Mesenchymal stem cell (in vitro differentiated cells and primary cell): ENCODE data around the gene ACAN.

Experiments
- DNase-seq: peaks from one replicate; pipeline ENCODE4 v3.0.0-alpha.2; 2013
- H2AFZ ChIP-seq: one replicate; pipeline ENCODE4 v1.6.1; 2013; ENCODE audit warnings: low read depth, mild to moderate bottlenecking, control low read depth, inconsistent platforms, low read length, moderate library complexity
- H2AK5ac ChIP-seq: 2 replicates; pipeline ENCODE4 v1.6.1; 2013; ENCODE audit warnings: low read length, moderate library complexity, mild to moderate bottlenecking, inconsistent platforms; ENCODE audit not compliant: severe bottlenecking
- H2BK120ac ChIP-seq: one replicate; pipeline ENCODE4 v1.6.1; 2013; ENCODE audit warnings: low read depth, mild to moderate bottlenecking, inconsistent platforms, low read length, moderate library complexity
- H2BK12ac ChIP-seq, 2 experiments: one replicate each; pipeline ENCODE4 v1.6.1; 2013; ENCODE audit warnings: inconsistent platforms in 2 of 2, low read length in 2 of 2, mild to moderate bottlenecking in 2 of 2, moderate library complexity in 2 of 2, control low read depth in 1 of 2
- H2BK15ac ChIP-seq: one replicate; pipeline ENCODE4 v1.6.1; 2013; ENCODE audit warnings: mild to moderate bottlenecking, low read depth, inconsistent platforms; ENCODE audit not compliant: poor library complexity, severe bottlenecking
- H2BK5ac ChIP-seq: 2 replicates; pipeline ENCODE4 v1.6.1; 2013; ENCODE audit warnings: low read depth, mild to moderate bottlenecking, low read length, control low read depth, inconsistent platforms; ENCODE audit not compliant: poor library complexity, severe bottlenecking
- H3K14ac ChIP-seq, 2 experiments: one replicate each; pipeline ENCODE4 v1.6.1; 2013; ENCODE audit warnings: inconsistent platforms in 2 of 2, low read length in 2 of 2, control low read depth in 1 of 2, mild to moderate bottlenecking in 1 of 2, moderate library complexity in 1 of 2
- H3K18ac ChIP-seq, 2 experiments: one replicate each; pipeline ENCODE4 v1.6.1; 2013; ENCODE audit warnings: inconsistent platforms in 2 of 2, low read length in 2 of 2, control low read depth in 1 of 2, low read depth in 1 of 2, mild to moderate bottlenecking in 1 of 2
- H3K23ac ChIP-seq, 2 experiments: one replicate each; pipeline ENCODE4 v1.6.1; 2013; ENCODE audit warnings: inconsistent platforms in 2 of 2, low read length in 2 of 2, mild to moderate bottlenecking in 2 of 2, moderate library complexity in 2 of 2, control low read depth in 1 of 2
- H3K27ac ChIP-seq: 2 replicates; pipeline ENCODE4 v1.5.1; 2013; ENCODE audit warnings: mild to moderate bottlenecking, moderate library complexity, low read length, control low read depth, inconsistent platforms; ENCODE audit not compliant: poor library complexity, severe bottlenecking
- H3K27me3 ChIP-seq, 2 experiments: 2 replicates each; pipeline versions ENCODE4 v1.6.1 to v1.7.0; 2013; ENCODE audit warnings: low read length in 2 of 2, mild to moderate bottlenecking in 2 of 2, moderate library complexity in 2 of 2, control low read depth in 1 of 2, inconsistent platforms in 1 of 2; ENCODE audit not compliant: control insufficient read depth in 1 of 2, insufficient read depth in 1 of 2
- H3K36me3 ChIP-seq, 2 experiments: 2 replicates each; pipeline versions ENCODE4 v1.6.1 to v1.7.0; 2013; ENCODE audit warnings: low read length in 2 of 2, control low read depth in 1 of 2, inconsistent platforms in 1 of 2, low read depth in 1 of 2, mild to moderate bottlenecking in 1 of 2; ENCODE audit not compliant: insufficient read depth in 2 of 2, control insufficient read depth in 1 of 2
- H3K4ac ChIP-seq, 2 experiments: one replicate each; pipeline ENCODE4 v1.6.1; 2013; ENCODE audit warnings: inconsistent platforms in 2 of 2, low read length in 2 of 2, mild to moderate bottlenecking in 2 of 2, moderate library complexity in 2 of 2, control low read depth in 1 of 2, low read depth in 1 of 2
- H3K4me1 ChIP-seq: 2 replicates; pipeline ENCODE4 v1.6.1; 2013; ENCODE audit warnings: low read depth, low read length, control low read depth; ENCODE audit not compliant: control insufficient read depth, insufficient read depth
- H3K4me2 ChIP-seq: 2 replicates; pipeline ENCODE4 v1.6.1; 2013; ENCODE audit warnings: low read length, mild to moderate bottlenecking, inconsistent platforms; ENCODE audit not compliant: poor library complexity, severe bottlenecking
- H3K4me3 ChIP-seq, 2 experiments: 2 replicates each; pipeline versions ENCODE4 v1.5.1 to v1.7.0; 2013; ENCODE audit warnings: low read length in 2 of 2, mild to moderate bottlenecking in 2 of 2, control low read depth in 1 of 2, low read depth in 1 of 2; ENCODE audit not compliant: insufficient read depth in 1 of 2
- H3K79me1 ChIP-seq: replicated peaks from 2 replicates; pipeline ENCODE4 v1.6.1; 2013; ENCODE audit warnings: mild to moderate bottlenecking, control low read depth, low read length, inconsistent platforms; ENCODE audit not compliant: poor library complexity, severe bottlenecking
- H3K9ac ChIP-seq: 2 replicates; pipeline ENCODE4 v1.7.0; 2013; ENCODE audit warnings: mild to moderate bottlenecking, low read length, moderate library complexity
- H3K9me3 ChIP-seq: 2 replicates; pipeline ENCODE4 v1.7.0; 2013; ENCODE audit warnings: mild to moderate bottlenecking, low read length; ENCODE audit not compliant: control insufficient read depth
- H4K8ac ChIP-seq: one replicate; pipeline ENCODE4 v1.6.1; 2013; ENCODE audit warnings: inconsistent platforms, mild to moderate bottlenecking, low read length, moderate library complexity
- H4K91ac ChIP-seq: one replicate; pipeline ENCODE4 v1.6.1; 2013; ENCODE audit warnings: mild to moderate bottlenecking, low read length, inconsistent platforms
- WGBS: methylation state at CpG from one replicate; pipeline ENCODE4 v1.1.7; 2013; ENCODE audit warnings: mixed read lengths; 5-methylcytosine and 5-hydroxymethylcytosine counted together

The ACAN gene

DNA sequence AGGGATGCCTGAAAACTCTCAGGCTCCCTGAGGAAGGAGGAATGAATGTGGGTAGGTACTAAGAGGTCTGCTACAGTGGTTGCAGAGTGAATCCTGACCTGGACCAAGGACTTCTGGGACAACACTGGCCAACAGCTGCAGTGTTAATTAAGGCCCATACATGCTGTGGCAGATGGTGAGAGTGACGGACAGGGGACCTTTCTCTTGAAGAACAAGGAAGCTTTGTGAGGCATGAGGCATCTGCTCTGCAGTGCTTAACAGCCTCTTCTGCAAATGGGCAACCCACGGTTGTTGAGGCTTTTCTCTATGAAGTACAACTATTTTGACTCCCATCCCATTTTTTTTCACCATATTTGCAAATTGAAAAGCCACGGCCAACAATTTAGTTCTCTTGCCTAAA lies 26.6 kb upstream of the ACAN start:
- Histone ChIP-seq H2BK5ac (no peak overlapping the region), H3K23ac (no peak overlapping the region), H3K27me3 (peaks cover 0 to 17% of the 10 kb centered on the region in 2 experiments), H2BK15ac (no peak overlapping the region), H4K91ac (no peak overlapping the region), H3K36me3 (no peaks in the 10 kb centered on the region), H3K4me1 (no peaks in the 10 kb centered on the region), H2AK5ac (no peak overlapping the region), H3K18ac (no peak overlapping the region), H3K4me3 (no peak overlapping the region), H3K79me1 (no peaks in the 10 kb centered on the region), H3K27ac (no peak overlapping the region), H2BK12ac (no peak overlapping the region), H3K14ac (no peak overlapping the region), H2AFZ (no peak overlapping the region), H4K8ac (no peak overlapping the region), H3K4me2 (no peak overlapping the region), H3K9me3 (peaks cover 31% of the 10 kb centered on the region), H3K9ac (no peak overlapping the region), H3K4ac (no peak overlapping the region), H2BK120ac (no peak overlapping the region)
- DNase-seq, result no peak
- 88% methylated on average over 3 of the region's 3 CpGs for WGBS

DNA sequence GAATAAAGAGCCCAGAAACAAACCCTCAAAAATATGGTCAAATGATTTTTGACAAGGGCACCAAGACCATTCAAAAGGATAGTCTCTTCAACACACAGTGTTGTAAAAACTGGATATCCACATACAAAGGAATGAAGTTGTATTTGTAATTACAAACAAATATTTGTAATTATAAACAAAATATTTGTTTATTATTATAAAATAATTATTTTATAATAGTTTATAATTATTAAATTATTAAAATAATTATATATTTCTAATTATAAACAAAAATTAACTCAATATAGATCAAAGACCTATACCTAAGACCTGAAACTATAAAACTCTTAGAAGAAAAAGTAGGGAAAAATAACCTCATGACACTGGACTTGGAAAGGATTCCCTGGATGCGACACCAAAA lies 23.3 kb upstream of the ACAN start:
- Histone ChIP-seq H3K23ac (no peak overlapping the region), H3K18ac (no peak overlapping the region), H3K27ac (no peak overlapping the region), H4K91ac (no peak overlapping the region), H3K79me1 (no peaks in the 10 kb centered on the region), H3K4me3 (no peak overlapping the region), H2BK15ac (no peak overlapping the region), H2BK5ac (no peak overlapping the region), H2AFZ (no peak overlapping the region), H2BK120ac (no peak overlapping the region), H3K27me3 (peaks cover 7 to 42% of the 10 kb centered on the region in 2 experiments), H3K4ac (no peak overlapping the region), H4K8ac (no peak overlapping the region), H3K36me3 (no peaks in the 10 kb centered on the region), H3K14ac (no peak overlapping the region), H3K9ac (no peak overlapping the region), H3K4me2 (no peak overlapping the region), H3K4me1 (no peaks in the 10 kb centered on the region), H2AK5ac (no peak overlapping the region), H2BK12ac (no peak overlapping the region), H3K9me3 (peaks cover 28% of the 10 kb centered on the region)
- WGBS, result no CpG with 5 or more reads among the region's 1 CpG
- no peak for DNase-seq

- WGBS, result 67% methylated on average over 8 of the region's 8 CpGs
These were observed 20.8 kb upstream of the ACAN start for GRCh38 chr15:88782465-88782864.

DNA sequence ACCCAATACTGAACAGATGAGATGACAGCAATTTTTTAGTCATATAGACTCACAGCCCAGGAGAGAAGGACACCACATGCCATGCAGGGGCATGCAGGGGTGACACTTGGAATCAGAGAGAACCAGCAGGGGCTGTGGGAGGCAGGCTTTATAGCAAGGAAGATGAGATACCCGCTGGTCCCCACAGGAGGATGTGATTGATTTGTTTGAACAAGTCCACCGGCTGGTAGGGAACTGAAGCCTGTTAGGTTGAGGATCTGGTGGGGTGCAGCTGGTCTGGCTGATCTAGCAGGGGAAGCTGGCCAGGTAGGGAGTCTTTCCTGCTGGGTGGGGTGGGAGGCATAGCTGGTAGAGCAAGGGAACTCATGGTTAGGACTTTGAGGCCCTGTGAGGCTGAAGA lies 18.0 kb upstream of the ACAN start:
- Histone ChIP-seq H3K4me2 (no peak overlapping the region), H3K79me1 (no peaks in the 10 kb centered on the region), H2BK12ac (no peak overlapping the region), H4K91ac (no peak overlapping the region), H3K27me3 (peaks cover 12 to 54% of the 10 kb centered on the region in 2 experiments), H3K4ac (no peak overlapping the region), H3K4me3 (no peak overlapping the region), H3K18ac (no peak overlapping the region), H2BK15ac (no peak overlapping the region), H3K4me1 (no peaks in the 10 kb centered on the region), H2AFZ (no peak overlapping the region), H2AK5ac (no peak overlapping the region), H3K36me3 (no peaks in the 10 kb centered on the region), H4K8ac (no peak overlapping the region), H3K9ac (no peak overlapping the region), H3K27ac (no peak overlapping the region), H2BK120ac (no peak overlapping the region), H3K9me3 (no peaks in the 10 kb centered on the region), H3K14ac (no peak overlapping the region), H3K23ac (no peak overlapping the region), H2BK5ac (no peak overlapping the region)
- 78% methylated on average over 2 of the region's 2 CpGs for WGBS
- no peak for DNase-seq

More at GRCh38 chr15:88782465-88782864, 20.8 kb upstream of the ACAN start:
- no peak overlapping the region for H2BK15ac ChIP-seq
- no peak overlapping the region for H3K4me2 ChIP-seq
- no peak overlapping the region for H2BK5ac ChIP-seq
- H2BK12ac ChIP-seq, result no peak overlapping the region
- H2AFZ ChIP-seq, result no peak overlapping the region
- no peak overlapping the region for H3K27ac ChIP-seq
- H3K27me3 ChIP-seq, result peaks cover 7 to 49% of the 10 kb centered on the region in 2 experiments
- DNase-seq, result no peak
- no peak overlapping the region for H4K91ac ChIP-seq
- no peaks in the 10 kb centered on the region for H3K36me3 ChIP-seq
- no peak overlapping the region for H3K4me3 ChIP-seq
- no peak overlapping the region for H3K18ac ChIP-seq
- H2AK5ac ChIP-seq, result no peak overlapping the region
- no peak overlapping the region for H3K4ac ChIP-seq
- no peak overlapping the region for H2BK120ac ChIP-seq
- H3K4me1 ChIP-seq, result no peaks in the 10 kb centered on the region
- H3K14ac ChIP-seq, result no peak overlapping the region
- H3K9ac ChIP-seq, result no peak overlapping the region
- H3K79me1 ChIP-seq, result no peaks in the 10 kb centered on the region
- no peak overlapping the region for H4K8ac ChIP-seq
- H3K23ac ChIP-seq, result no peak overlapping the region
- H3K9me3 ChIP-seq, result peaks cover 6% of the 10 kb centered on the region
